Anterior cingulate cortex (tissue), 58 donors: ENCODE data around the gene ATP4B.

Experiments used
- DNase-seq, 58 donors: peaks; one replicate each; lab custom pipeline; 2025; lab: John Stamatoyannopoulos, UW

The ATP4B gene

GRCh38 chr13:113657851-113658741 is at the start of gene ATP4B:
Gene ATP4B, minus strand, starts transcription at chr13:113658198. Its CDS starts 54 bp downstream, at chr13:113658144.
- DNase-seq: no peak

GRCh38 chr13:113672002-113672651 is 14.1 kb upstream of the ATP4B start:
- no peak for DNase-seq

GRCh38 chr13:113671066-113672001 is 13.3 kb upstream of the ATP4B start:
- no peak for DNase-seq

GRCh38 chr13:113670541-113670940 is 12.5 kb upstream of the ATP4B start:
- no peak for DNase-seq

GRCh38 chr13:113669755-113670341 is 11.8 kb upstream of the ATP4B start:
- DNase-seq: no peak

GRCh38 chr13:113669231-113669754 is 11.3 kb upstream of the ATP4B start:
- DNase-seq: no peak

GRCh38 chr13:113668491-113668971 is 10.5 kb upstream of the ATP4B start:
- DNase-seq: no peak

- no peak for DNase-seq
Measured at GRCh38 chr13:113667771-113668490, 9.9 kb upstream of the ATP4B start.

- DNase-seq: no peak
Measured at GRCh38 chr13:113666951-113667701, 9.1 kb upstream of the ATP4B start, which contains the start of gene GRK1. Gene GRK1, plus strand, starts transcription at chr13:113667219. Its CDS starts 168 bp downstream, at chr13:113667387.

- DNase-seq: no peak
Measured at GRCh38 chr13:113666329-113666670, 8.3 kb upstream of the ATP4B start.

GRCh38 chr13:113665597-113666328 is 7.8 kb upstream of the ATP4B start:
- DNase-seq: no peak

- DNase-seq: no peak
Measured at GRCh38 chr13:113664751-113665596, 7.0 kb upstream of the ATP4B start.

- DNase-seq: no peak
Measured at GRCh38 chr13:113663934-113664333, 5.9 kb upstream of the ATP4B start.

GRCh38 chr13:113661509-113661908 is 3.5 kb upstream of the ATP4B start:
- DNase-seq: no peak

GRCh38 chr13:113660066-113660465 is 2.1 kb upstream of the ATP4B start:
- DNase-seq: no peak

GRCh38 chr13:113659337-113659736 is 1.3 kb upstream of the ATP4B start:
- no peak for DNase-seq

- DNase-seq: no peak
Measured at GRCh38 chr13:113658836-113659235, 838 bp upstream of the ATP4B start.
